K562 (cell line): ENCODE results near the gene EML6. TPM values are rescaled to one million over a fixed set of nuclear protein-coding genes. Genes with fewer than 3 reads are reported as not detected.

Experiments used
- HMG20B ChIP-seq: fragments of 250-450 bp; sonication (Bioruptor Pico); IDR thresholded peaks from 2 replicates; pipeline ENCODE4 v1.5.0; 2021; ENCODE audit warnings: mild to moderate bottlenecking
- KLF16 ChIP-seq: IDR thresholded peaks from 2 replicates; pipeline ENCODE4 v1.6.1; 2016; ENCODE audit warnings: antibody characterized with exemption
- MEIS2 ChIP-seq: fragments of 450-650 bp; IDR thresholded peaks from 2 replicates; pipeline ENCODE4 v1.6.1; 2014; ENCODE audit warnings: mild to moderate bottlenecking; ENCODE audit not compliant: partially characterized antibody
- MIER1 ChIP-seq: fragments of 450-650 bp; IDR thresholded peaks from 2 replicates; pipeline ENCODE4 v1.6.1; 2016; ENCODE audit warnings: antibody characterized with exemption, mild to moderate bottlenecking, low read depth
- NR3C1 ChIP-seq: sonication (generic); formaldehyde crosslinking; IDR thresholded peaks from 2 replicates; pipeline ENCODE4 v1.8.1; 2022; ENCODE audit warnings: missing genetic modification reagents
- PREB ChIP-seq: sonication (generic); formaldehyde crosslinking; IDR thresholded peaks from 2 replicates; pipeline ENCODE4 v1.8.1; 2023; ENCODE audit warnings: mild to moderate bottlenecking, missing genetic modification reagents
- RCOR1 ChIP-seq, 2 experiments: IDR thresholded peaks; 2 replicates each; pipeline ENCODE4 v1.6.1; 2012; ENCODE audit warnings: low read depth in 2 of 2, low read length in 2 of 2, borderline replicate concordance in 1 of 2, improper control_type of control experiment in 1 of 2
- SIN3B ChIP-seq: fragments of 450-650 bp; IDR thresholded peaks from 2 replicates; pipeline ENCODE4 v1.6.1; 2017; ENCODE audit warnings: low read depth, mild to moderate bottlenecking, moderate library complexity
- SMARCC2 ChIP-seq: fragments of 450-650 bp; IDR thresholded peaks from 2 replicates; pipeline ENCODE4 v1.6.1; 2017; ENCODE audit warnings: antibody characterized with exemption, moderate library complexity, mild to moderate bottlenecking, low read depth
- TEAD4 ChIP-seq, 2 experiments: sonication (generic) in 1 of 2; formaldehyde crosslinking in 1 of 2; IDR thresholded peaks; 2 replicates each; pipeline versions ENCODE4 v1.6.1 to v1.8.0; 2012 to 2022; ENCODE audit warnings: borderline replicate concordance in 1 of 2, inconsistent platforms in 1 of 2, low read length in 1 of 2, mild to moderate bottlenecking in 1 of 2, missing genetic modification reagents in 1 of 2
- THRA ChIP-seq: fragments of 450-650 bp; IDR thresholded peaks from 2 replicates; pipeline ENCODE4 v1.6.1; 2017; ENCODE audit warnings: mild to moderate bottlenecking, moderate library complexity
- ZBTB40 ChIP-seq, 2 experiments: fragments of 450-650 bp in 1 of 2; sonication (generic) in 1 of 2; formaldehyde crosslinking in 1 of 2; IDR thresholded peaks; 2 replicates each; pipeline versions ENCODE4 v1.7.1 to v1.9.0; 2016 to 2022; ENCODE audit warnings: inconsistent platforms in 1 of 2, mild to moderate bottlenecking in 1 of 2, missing genetic modification reagents in 1 of 2
- ZNF436 ChIP-seq: fragments of 250-450, 450-650 bp; sonication (Bioruptor Pico); formaldehyde crosslinking; IDR thresholded peaks from 2 replicates; pipeline ENCODE4 v1.7.0; 2020; ENCODE audit warnings: mild to moderate bottlenecking
- ZNF551 ChIP-seq: fragments of 250-450 bp; sonication (Bioruptor Pico); IDR thresholded peaks from 2 replicates; pipeline ENCODE4 v1.5.0; 2021; ENCODE audit warnings: mild to moderate bottlenecking, moderate library complexity
- ZNF589 ChIP-seq: fragments of 200-800 bp; sonication (Bioruptor generic); IDR thresholded peaks from 2 replicates; pipeline ENCODE4 v1.6.1; 2016; ENCODE audit warnings: low read depth, missing genetic modification characterization, missing compliant biosample characterization
- polyA plus RNA-seq, 8 experiments: library from polyadenylated mRNA; depleted of rRNA in 4 of 8; stranded (reverse) in 5 of 8; unstranded in 3 of 8; fragments of >200 nt; fragmentation: Nextera tagmentation in 2 of 8; fragmentation: Illumina TruSeq in 1 of 8; extraction: Ambion mirVana in 2 of 8; extraction: Trizol in 1 of 8; gene quantifications; 2 replicates each; pipeline versions ENCODE4 v1.2.1 to v1.2.3, GENCODE V29; 2011 to 2014; ENCODE audit warnings: inconsistent platforms in 1 of 8, missing spikeins in 1 of 8
- total RNA-seq, 7 experiments: library from RNA; depleted of rRNA in 6 of 7; stranded (reverse); fragments of >200 nt in 6 of 7; fragmentation: Illumina TruSeq in 2 of 7; extraction: Trizol in 2 of 7; gene quantifications; 2 replicates each; pipeline versions ENCODE4 v1.2.1 to v1.2.3, GENCODE V29; 2011 to 2021; ENCODE audit warnings: low replicate concordance in 1 of 7

Gene EML6
- total and polyA plus RNA-seq, 9 of the 15 experiments (the other 6 are each of a cell fraction or from before 2014, with no cell fraction given): 0.07 to 0.56 (median 0.25) TPM

GRCh38 chr2:54704688-54705605 lies 18.5 kb upstream of the EML6 start (continued):
- TF ChIP-seq ZBTB40 (IDR thresholded peaks at IDR 0.05) (no peak), ZBTB40 (CRISPR knock-in tag; IDR thresholded peaks at IDR 0.05) (no peak), TEAD4 (IDR thresholded peaks at IDR 0.05; ENCODE audit: low read length) (no peak), TEAD4 (CRISPR knock-in tag; IDR thresholded peaks at IDR 0.05; ENCODE audit: borderline replicate concordance) (no peak), SIN3B (no peak), SMARCC2 (no peak), ZNF436 (CRISPR knock-in tag) (no peak), NR3C1 (CRISPR knock-in tag) (no peak), THRA (no peak), PREB (CRISPR knock-in tag) (no peak), RCOR1 (IDR thresholded peaks at IDR 0.05; ENCODE audit: borderline replicate concordance in 1 of 2, low read depth in 2 of 2, low read length in 2 of 2) (peak in 1 of 2 experiments; percentile 65; a peak in 1 of 4 replicates), HMG20B (CRISPR knock-in tag) (no peak), KLF16 (no peak), MEIS2 (peak; percentile 16), MIER1 (no peak), ZNF551 (CRISPR knock-in tag) (no peak), ZNF589 (CRISPR knock-in tag) (no peak)
